Right lobe of liver (tissue), 4 donors: ENCODE data around the gene ABI3.

Experiments used
- POLR2A ChIP-seq: fragments of 450-650 bp; IDR thresholded peaks from one replicate; pipeline ENCODE4 v1.6.1; 2017; ENCODE audit warnings: antibody characterized with exemption, mild to moderate bottlenecking
- TF ChIP-seq, protein P1 (sequence below), 4 donors: fragments of 200-600 bp in 3 of 4; fragments of 450-650 bp in 1 of 4; IDR thresholded peaks; one replicate each; pipeline versions ENCODE4 v1.5.1 to v1.8.0; 2016 to 2022; ENCODE audit warnings: antibody characterized with exemption in 4 of 4, mild to moderate bottlenecking in 2 of 4
- donor health status: DM: no; HTN: no; CAD: no.
- donor health status: DM: no; HTN: no; CAD: no.
- donor health status: DM: no; HTN: yes; CAD: no.

DNA sequence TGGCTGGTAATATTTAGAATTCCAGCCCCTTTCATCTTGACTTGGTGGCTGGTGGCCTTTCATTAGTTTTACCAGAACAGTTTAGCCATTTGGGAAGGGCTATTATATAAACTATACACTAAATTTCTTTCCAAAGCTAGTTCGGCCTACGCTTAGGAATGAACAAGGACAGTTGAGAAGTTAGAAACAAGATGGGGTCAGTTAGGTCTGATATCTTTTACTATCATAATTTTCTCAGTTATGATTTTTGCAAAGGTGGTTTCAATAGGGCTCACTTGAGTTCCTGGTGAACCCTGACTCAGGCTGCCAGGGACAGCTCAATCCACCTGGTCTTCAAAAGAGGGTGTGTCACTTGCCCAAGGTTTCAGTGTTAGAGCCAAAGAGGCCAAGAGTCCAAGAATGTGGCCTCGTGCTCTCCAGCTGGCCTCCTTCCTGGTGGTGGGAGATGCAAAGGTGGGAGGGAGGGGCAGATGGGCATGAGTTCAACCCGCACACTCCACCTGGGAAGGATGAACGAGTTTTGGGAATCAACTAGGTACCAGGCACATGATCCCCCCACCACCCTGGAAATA, 24.1 kb downstream of the ABI3 start:
- TF ChIP-seq, protein P1, sequence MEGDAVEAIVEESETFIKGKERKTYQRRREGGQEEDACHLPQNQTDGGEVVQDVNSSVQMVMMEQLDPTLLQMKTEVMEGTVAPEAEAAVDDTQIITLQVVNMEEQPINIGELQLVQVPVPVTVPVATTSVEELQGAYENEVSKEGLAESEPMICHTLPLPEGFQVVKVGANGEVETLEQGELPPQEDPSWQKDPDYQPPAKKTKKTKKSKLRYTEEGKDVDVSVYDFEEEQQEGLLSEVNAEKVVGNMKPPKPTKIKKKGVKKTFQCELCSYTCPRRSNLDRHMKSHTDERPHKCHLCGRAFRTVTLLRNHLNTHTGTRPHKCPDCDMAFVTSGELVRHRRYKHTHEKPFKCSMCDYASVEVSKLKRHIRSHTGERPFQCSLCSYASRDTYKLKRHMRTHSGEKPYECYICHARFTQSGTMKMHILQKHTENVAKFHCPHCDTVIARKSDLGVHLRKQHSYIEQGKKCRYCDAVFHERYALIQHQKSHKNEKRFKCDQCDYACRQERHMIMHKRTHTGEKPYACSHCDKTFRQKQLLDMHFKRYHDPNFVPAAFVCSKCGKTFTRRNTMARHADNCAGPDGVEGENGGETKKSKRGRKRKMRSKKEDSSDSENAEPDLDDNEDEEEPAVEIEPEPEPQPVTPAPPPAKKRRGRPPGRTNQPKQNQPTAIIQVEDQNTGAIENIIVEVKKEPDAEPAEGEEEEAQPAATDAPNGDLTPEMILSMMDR (IDR thresholded peaks at IDR 0.05) = no peak
- TF ChIP-seq POLR2A = no peak
